ENCODE measurements around the gene EFNA5.

Gene EFNA5

GRCh38 chr5:107556575-107556974 lies 114.2 kb downstream of the EFNA5 start:
- Histone ChIP-seq H3K27me3 (ENCODE audit: insufficient read depth, low read length) (no peaks in the 10 kb centered on the region), H3K4me3 (ENCODE audit: low read depth, low read length, poor library complexity, severe bottlenecking) (no peak overlapping the region), H3K9ac (ENCODE audit: low read length) (no peak overlapping the region), H3K27ac (ENCODE audit: low read depth, low read length, poor library complexity, severe bottlenecking) (no peak overlapping the region), H3K9me3 (ENCODE audit: low read length) (no peaks in the 10 kb centered on the region), H3K36me3 (ENCODE audit: insufficient read depth, low read length) (no peaks in the 10 kb centered on the region), H3K4me2 (ENCODE audit: low read length) (no peak overlapping the region), H4K20me1 (ENCODE audit: insufficient read depth, low read length) (no peaks in the 10 kb centered on the region), H3K9me2 (ENCODE audit: low read depth, low read length) (no peaks in the 10 kb centered on the region), H3F3A (ENCODE audit: insufficient read depth, low read length) (no peaks in the 10 kb centered on the region), H3K79me2 (ENCODE audit: insufficient read depth, low read length) (no peaks in the 10 kb centered on the region), H3K4me1 (ENCODE audit: insufficient read depth, low read length, severe bottlenecking) (peaks cover 60% of the 10 kb centered on the region), H2AFZ (ENCODE audit: low read length) (no peak overlapping the region)
- TF ChIP-seq CTCF (IDR thresholded peaks at IDR 0.05; ENCODE audit: low read length) (no peak), EZH2 (IDR thresholded peaks at IDR 0.05; ENCODE audit: borderline replicate concordance, low read length) (no peak)

DNA sequence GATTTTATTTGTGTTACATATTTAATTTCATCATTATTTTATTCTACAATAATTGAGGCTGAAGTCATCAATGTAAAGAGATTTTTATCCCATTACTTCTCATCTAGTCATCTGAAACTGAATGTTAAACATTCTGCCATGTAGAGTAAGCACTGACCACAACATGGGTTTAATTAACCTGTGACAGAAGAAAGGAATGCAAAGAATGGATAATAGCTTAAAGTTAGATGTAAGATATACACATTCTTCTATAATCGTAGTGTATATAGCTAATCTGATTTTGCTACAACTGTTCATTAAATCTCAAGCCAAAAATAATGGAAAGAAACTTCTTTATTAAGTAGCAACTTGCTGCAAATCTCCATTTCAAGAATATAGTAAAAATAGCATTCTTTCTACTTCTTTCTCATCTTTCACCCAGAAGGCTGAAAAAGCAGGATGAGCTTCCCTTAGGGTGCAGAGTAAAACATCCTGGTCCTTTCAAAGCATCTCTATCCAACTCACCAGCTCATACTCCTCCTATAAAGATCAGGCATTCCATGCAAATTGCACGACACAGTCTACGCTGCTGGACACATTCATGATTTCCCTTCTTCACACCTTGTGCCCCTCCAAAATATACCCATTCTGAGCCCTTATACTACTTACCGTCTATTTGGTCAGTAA lies 115.2 kb downstream of the EFNA5 start:
- Histone ChIP-seq H3F3A (ENCODE audit: insufficient read depth, low read length) (no peaks in the 10 kb centered on the region), H3K27ac (ENCODE audit: low read depth, low read length, poor library complexity, severe bottlenecking) (peak overlapping the region; percentile 71), H3K4me2 (ENCODE audit: low read length) (no peak overlapping the region; the same call in 1 of the 2 replicates), H2AFZ (ENCODE audit: low read length) (no peak overlapping the region), H3K9me3 (ENCODE audit: low read length) (no peaks in the 10 kb centered on the region), H3K27me3 (ENCODE audit: insufficient read depth, low read length) (no peaks in the 10 kb centered on the region), H3K4me3 (ENCODE audit: low read depth, low read length, poor library complexity, severe bottlenecking) (no peak overlapping the region), H3K36me3 (ENCODE audit: insufficient read depth, low read length) (no peaks in the 10 kb centered on the region), H3K4me1 (ENCODE audit: insufficient read depth, low read length, severe bottlenecking) (peaks cover 70% of the 10 kb centered on the region), H3K9ac (ENCODE audit: low read length) (no peak overlapping the region; the same call in 1 of the 2 replicates), H4K20me1 (ENCODE audit: insufficient read depth, low read length) (no peaks in the 10 kb centered on the region), H3K79me2 (ENCODE audit: insufficient read depth, low read length) (no peaks in the 10 kb centered on the region), H3K9me2 (ENCODE audit: low read depth, low read length) (no peaks in the 10 kb centered on the region)
- no peak for TF ChIP-seq CTCF (IDR thresholded peaks at IDR 0.05; ENCODE audit: low read length)

DNA sequence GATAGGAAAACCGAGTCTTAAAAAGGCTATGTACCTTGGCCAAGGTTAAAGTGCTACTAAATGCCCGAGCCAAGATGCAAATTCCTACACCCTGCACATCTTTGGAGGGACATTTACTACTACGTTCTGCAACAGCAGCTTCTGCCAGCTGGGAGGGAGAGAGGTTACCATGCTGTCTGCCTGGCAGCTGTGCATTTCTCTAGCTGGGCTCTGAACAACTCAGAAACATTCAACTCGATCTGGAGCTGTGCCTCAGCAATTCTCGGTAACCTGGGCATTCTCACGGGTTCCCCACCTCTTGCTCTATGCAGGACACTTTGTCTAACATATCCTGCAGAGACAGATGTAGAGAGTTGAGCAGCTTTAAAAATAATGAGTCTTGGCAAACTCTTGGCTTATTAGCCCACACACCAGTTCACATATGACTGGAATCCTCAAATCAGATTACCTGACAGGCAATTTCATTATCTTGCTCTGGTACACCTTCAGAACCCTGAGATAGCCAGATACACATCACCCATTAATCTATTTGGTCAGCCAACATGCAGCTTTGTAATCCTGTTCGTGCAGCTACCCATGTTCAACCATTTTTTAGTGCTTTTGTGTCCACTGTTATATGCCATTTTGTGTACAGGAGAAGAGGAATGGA lies 115.8 kb downstream of the EFNA5 start:
- Histone ChIP-seq H3K27me3 (ENCODE audit: insufficient read depth, low read length) (no peaks in the 10 kb centered on the region), H3K27ac (ENCODE audit: low read depth, low read length, poor library complexity, severe bottlenecking) (peak overlapping the region; percentile 71), H3K9me2 (ENCODE audit: low read depth, low read length) (no peaks in the 10 kb centered on the region), H3K79me2 (ENCODE audit: insufficient read depth, low read length) (no peaks in the 10 kb centered on the region), H2AFZ (ENCODE audit: low read length) (peak overlapping the region; percentile 17; the same call in 1 of the 2 replicates), H3F3A (ENCODE audit: insufficient read depth, low read length) (no peaks in the 10 kb centered on the region), H3K9ac (ENCODE audit: low read length) (peak overlapping the region; percentile 48; the same call in 1 of the 2 replicates), H3K36me3 (ENCODE audit: insufficient read depth, low read length) (no peaks in the 10 kb centered on the region), H4K20me1 (ENCODE audit: insufficient read depth, low read length) (no peaks in the 10 kb centered on the region), H3K4me1 (ENCODE audit: insufficient read depth, low read length, severe bottlenecking) (peaks cover 76% of the 10 kb centered on the region), H3K9me3 (ENCODE audit: low read length) (no peaks in the 10 kb centered on the region), H3K4me3 (ENCODE audit: low read depth, low read length, poor library complexity, severe bottlenecking) (no peak overlapping the region), H3K4me2 (ENCODE audit: low read length) (peak overlapping the region; percentile 41; the same call in 1 of the 2 replicates)
- TF ChIP-seq EZH2 (IDR thresholded peaks at IDR 0.05; ENCODE audit: borderline replicate concordance, low read length) (no peak), CTCF (IDR thresholded peaks at IDR 0.05; ENCODE audit: low read length) (no peak)

All from OCI-LY1 (cell line).